ENCODE results near the gene CRYGN. TPM values are rescaled to one million over a fixed set of nuclear protein-coding genes. Genes with fewer than 3 reads are reported as not detected.

Gene CRYGN
- total and polyA plus RNA-seq, 9 of the 15 experiments (the other 6 are each of a cell fraction or from before 2014, with no cell fraction given), result not detected

DNA sequence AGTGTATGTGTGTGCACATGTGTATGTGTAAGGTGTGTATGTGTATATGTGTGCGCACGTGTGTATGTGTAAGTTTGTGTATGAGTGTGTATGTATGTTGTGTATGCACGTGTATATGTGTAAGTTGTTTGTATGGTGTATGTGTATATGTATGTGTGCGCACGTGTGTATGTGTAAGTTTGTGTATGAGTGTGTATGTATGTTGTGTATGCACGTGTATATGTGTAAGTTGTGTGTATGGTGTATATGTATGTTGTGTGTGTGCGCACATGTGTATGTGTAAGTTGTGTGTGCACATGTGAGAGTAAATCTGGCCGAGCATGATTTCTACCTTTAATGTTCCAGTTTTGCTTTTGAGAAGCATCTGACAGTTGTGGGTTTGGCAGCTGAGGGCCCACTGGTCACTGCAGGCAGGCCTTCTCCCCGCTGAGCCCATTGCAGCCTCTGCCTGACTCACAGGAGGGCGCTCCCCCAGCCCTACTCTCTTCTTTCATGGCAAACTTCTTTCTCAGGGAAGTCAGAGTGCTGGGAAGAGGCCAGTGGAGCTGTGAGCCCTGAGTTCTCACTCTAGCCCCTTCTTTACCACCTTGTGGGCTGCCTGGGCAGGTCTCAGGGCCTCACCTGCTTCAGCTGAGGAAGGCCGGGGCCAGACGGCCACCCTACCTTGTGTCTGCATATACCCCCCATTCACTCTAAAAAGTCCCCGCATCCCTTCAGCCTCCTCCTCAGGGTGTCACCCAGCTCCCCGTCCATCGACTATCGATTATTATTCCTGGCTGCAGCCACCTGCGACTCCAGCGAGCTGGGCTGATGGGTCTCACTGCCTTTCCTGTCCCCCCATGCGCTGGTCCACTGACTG is 41.3 kb downstream of the CRYGN start (continued):
- TF ChIP-seq, protein P1, sequence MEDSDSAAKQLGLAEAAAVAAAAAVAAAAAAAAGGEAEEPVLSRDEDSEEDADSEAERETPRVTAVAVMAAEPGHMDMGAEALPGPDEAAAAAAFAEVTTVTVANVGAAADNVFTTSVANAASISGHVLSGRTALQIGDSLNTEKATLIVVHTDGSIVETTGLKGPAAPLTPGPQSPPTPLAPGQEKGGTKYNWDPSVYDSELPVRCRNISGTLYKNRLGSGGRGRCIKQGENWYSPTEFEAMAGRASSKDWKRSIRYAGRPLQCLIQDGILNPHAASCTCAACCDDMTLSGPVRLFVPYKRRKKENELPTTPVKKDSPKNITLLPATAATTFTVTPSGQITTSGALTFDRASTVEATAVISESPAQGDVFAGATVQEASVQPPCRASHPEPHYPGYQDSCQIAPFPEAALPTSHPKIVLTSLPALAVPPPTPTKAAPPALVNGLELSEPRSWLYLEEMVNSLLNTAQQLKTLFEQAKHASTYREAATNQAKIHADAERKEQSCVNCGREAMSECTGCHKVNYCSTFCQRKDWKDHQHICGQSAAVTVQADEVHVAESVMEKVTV (CRISPR knock-in tag; IDR thresholded peaks at IDR 0.05), result no peak

DNA sequence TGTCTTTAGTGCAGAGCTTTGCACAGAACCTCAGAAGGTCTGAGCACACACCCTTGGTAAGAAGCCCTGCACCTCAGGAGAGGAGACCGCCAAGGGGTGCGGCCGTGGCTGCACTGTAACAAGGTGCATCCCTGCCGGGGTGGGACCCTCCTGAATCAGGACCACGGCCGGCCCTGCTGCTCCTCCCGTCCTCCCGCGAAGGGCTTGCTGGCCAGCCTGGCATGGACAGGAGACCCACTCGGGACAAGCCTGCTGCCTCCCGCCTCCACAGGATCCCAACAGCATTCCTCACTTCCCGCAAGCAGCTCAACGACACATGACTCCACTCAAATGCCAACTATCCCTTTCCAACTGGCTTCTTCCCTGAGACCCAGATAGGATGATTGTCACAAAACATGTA is 42.9 kb downstream of the CRYGN start:
- Histone ChIP-seq H3K4me1 (replicated peaks in 1 of 2; ENCODE audit: control insufficient read depth in 2 of 2, insufficient read depth in 2 of 2, low read length in 2 of 2) (peaks cover 32 to 63% of the 10 kb centered on the region in 2 experiments), H3K36me3 (ENCODE audit: control insufficient read depth, insufficient read depth, low read length) (no peaks in the 10 kb centered on the region), H3K9me1 (ENCODE audit: control insufficient read depth, insufficient read depth, low read length) (peaks cover 4% of the 10 kb centered on the region), H2AFZ (ENCODE audit: low read depth, low read length) (no peak overlapping the region), H3K4me2 (ENCODE audit: insufficient read depth, low read length) (no peak overlapping the region), H3K79me2 (ENCODE audit: control insufficient read depth, insufficient read depth, low read length) (no peaks in the 10 kb centered on the region), H3K9me3 (replicated peaks; ENCODE audit: control insufficient read depth, insufficient read depth, low read depth, low read length) (peaks cover 9% of the 10 kb centered on the region), H4K20me1 (replicated peaks; ENCODE audit: control insufficient read depth, insufficient read depth, low read length) (no peaks in the 10 kb centered on the region), H3K27me3 (ENCODE audit: control insufficient read depth in 2 of 2, insufficient read depth in 2 of 2, low read length in 2 of 2) (peaks cover 0 to 5% of the 10 kb centered on the region in 2 experiments; a peak in 2 of 5 replicates), H3K27ac (ENCODE audit: extremely low read depth, low read depth, low read length) (no peak overlapping the region), H3K9ac (ENCODE audit: insufficient read depth in 1 of 2, low read depth in 2 of 2, low read length in 2 of 2) (no peak overlapping the region), H3K4me3 (no peak overlapping the region)
- WGBS (ENCODE audit: insufficient coverage, low coverage, missing lambda C conversion rate), result 75% methylated on average over 13 of the region's 13 CpGs
- ATAC-seq (no peak), FAIRE-seq (no peak), DNase-seq (ENCODE audit: extremely low read depth in 1 of 4, low spot score in 3 of 4) (no peak)
- in situ Hi-C loops (cut with MboI) (no loop called here), intact Hi-C loops (cut with micrococcal nuclease) (loop anchor here (10.0 kb wide), 1 partner anchor 48 kb away; the partner anchor contains the start of gene CRYGN)
- BruUV-seq (replicated peaks), result no TSS peak
- ChIA-PET CTCF (ENCODE audit: low intra/inter-chr PET ratio) (no interaction called here), POLR2A (interaction anchor here (0.6 to 1.0 kb wide), 2 partner anchors 19 to 780 kb away, joined by 3 read pairs; no protein-coding TSS in a partner anchor)
- no peak for TF ChIP-seq TCF3 (CRISPR knock-in tag; IDR thresholded peaks at IDR 0.05)
- TF ChIP-seq ZC3H8 (IDR thresholded peaks at IDR 0.05), result no peak
- no peak for TF ChIP-seq NCOA2 (IDR thresholded peaks at IDR 0.05; ENCODE audit: partially characterized antibody in 2 of 2)
- no peak for TF ChIP-seq ETV6 (IDR thresholded peaks at IDR 0.05; ENCODE audit: borderline replicate concordance in 1 of 2, low read depth in 2 of 2, low read length in 1 of 2)
- no peak for TF ChIP-seq ETV6 (CRISPR knock-in tag; IDR thresholded peaks at IDR 0.05; ENCODE audit: borderline replicate concordance)
- TF ChIP-seq RBM39 (optimal IDR thresholded peaks at IDR 0.05; ENCODE audit: low read depth, low read length), result no peak
- TF ChIP-seq, protein P2, sequence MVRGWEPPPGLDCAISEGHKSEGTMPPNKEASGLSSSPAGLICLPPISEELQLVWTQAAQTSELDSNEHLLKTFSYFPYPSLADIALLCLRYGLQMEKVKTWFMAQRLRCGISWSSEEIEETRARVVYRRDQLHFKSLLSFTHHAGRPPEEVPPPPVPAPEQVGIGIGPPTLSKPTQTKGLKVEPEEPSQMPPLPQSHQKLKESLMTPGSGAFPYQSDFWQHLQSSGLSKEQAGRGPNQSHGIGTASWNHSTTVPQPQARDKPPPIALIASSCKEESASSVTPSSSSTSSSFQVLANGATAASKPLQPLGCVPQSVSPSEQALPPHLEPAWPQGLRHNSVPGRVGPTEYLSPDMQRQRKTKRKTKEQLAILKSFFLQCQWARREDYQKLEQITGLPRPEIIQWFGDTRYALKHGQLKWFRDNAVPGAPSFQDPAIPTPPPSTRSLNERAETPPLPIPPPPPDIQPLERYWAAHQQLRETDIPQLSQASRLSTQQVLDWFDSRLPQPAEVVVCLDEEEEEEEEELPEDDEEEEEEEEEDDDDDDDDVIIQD (CRISPR knock-in tag; IDR thresholded peaks at IDR 0.05), result no peak
- TF ChIP-seq DMBX1 (CRISPR knock-in tag; IDR thresholded peaks at IDR 0.05; ENCODE audit: borderline replicate concordance), result no peak
- no peak for TF ChIP-seq SNRNP70 (optimal IDR thresholded peaks at IDR 0.05; ENCODE audit: low read depth, low read length)
- TF ChIP-seq, protein P3, sequence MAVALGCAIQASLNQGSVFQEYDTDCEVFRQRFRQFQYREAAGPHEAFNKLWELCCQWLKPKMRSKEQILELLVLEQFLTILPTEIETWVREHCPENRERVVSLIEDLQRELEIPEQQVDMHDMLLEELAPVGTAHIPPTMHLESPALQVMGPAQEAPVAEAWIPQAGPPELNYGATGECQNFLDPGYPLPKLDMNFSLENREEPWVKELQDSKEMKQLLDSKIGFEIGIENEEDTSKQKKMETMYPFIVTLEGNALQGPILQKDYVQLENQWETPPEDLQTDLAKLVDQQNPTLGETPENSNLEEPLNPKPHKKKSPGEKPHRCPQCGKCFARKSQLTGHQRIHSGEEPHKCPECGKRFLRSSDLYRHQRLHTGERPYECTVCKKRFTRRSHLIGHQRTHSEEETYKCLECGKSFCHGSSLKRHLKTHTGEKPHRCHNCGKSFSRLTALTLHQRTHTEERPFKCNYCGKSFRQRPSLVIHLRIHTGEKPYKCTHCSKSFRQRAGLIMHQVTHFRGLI (CRISPR knock-in tag; IDR thresholded peaks at IDR 0.05), result no peak
- no peak for TF ChIP-seq ZNF644 (tag; IDR thresholded peaks at IDR 0.05; ENCODE audit: low read depth)
- TF ChIP-seq JUND (IDR thresholded peaks at IDR 0.05; ENCODE audit: borderline replicate concordance, low read depth, low read length), result no peak
- TF ChIP-seq JUND (tag; IDR thresholded peaks at IDR 0.05; ENCODE audit: borderline replicate concordance, low read depth, low read length), result no peak
- no peak for TF ChIP-seq FOXP1 (CRISPR knock-in tag; IDR thresholded peaks at IDR 0.05)
- no peak for TF ChIP-seq KDM4B (IDR thresholded peaks at IDR 0.05; ENCODE audit: borderline replicate concordance in 2 of 2, low read depth in 1 of 2)
